HG03571 (cell line): Measurements from ENCODE around the gene RPL36AL.

Experiments used
- ATAC-seq: cut with Tn5 transposase; IDR thresholded peaks from one replicate; pipeline ENCODE4 v1.9.1; 2021; ENCODE audit not compliant: unreplicated experiment

Gene RPL36AL

GRCh38 chr14:49582113-49582977, 38.1 kb downstream of the RPL36AL start:
- ATAC-seq = no peak

DNA sequence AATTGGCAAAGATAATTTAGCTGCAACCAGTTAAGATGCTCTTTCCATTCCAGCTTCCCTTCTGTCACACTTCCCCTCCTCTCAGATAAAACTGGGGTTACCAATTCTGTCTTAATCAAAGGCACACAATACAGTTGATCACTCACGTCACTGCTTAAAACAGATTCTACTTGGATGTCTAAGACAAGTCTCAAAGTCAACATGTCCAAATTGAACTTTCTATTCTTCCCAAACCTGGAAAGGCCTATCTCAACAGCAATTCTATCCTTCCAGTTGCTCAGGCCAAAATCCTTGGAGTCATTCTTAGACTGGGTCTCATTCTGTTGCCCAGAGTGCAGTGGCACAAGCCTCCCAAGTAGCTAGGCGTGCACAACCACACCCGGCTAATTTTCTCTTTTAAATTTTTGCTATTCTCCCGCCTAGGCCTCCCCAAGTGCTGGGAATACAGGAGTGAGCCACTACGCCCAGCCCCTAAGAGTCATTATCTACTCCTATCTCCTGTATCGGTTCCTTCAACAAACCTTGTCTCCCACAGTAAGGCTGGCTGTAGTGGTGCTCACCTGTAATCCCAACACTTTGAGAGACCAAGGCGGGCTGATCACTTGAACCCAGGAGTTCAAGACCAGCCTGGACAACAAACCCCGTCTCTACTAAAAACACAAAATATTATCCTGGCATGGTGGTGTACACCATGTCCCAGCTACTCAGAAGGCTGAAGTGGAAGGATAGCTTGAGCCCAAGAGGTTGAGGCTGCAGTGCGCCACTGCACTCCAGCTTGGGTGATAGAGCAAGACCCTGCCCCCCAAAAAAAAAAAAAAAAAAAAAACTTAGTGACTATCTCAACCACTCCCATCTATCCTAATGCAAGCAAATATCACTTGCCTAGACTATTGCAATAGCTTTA, 39.0 kb downstream of the RPL36AL start:
- no peak for ATAC-seq

GRCh38 chr14:49579841-49580240, 40.6 kb downstream of the RPL36AL start:
- no peak for ATAC-seq

DNA sequence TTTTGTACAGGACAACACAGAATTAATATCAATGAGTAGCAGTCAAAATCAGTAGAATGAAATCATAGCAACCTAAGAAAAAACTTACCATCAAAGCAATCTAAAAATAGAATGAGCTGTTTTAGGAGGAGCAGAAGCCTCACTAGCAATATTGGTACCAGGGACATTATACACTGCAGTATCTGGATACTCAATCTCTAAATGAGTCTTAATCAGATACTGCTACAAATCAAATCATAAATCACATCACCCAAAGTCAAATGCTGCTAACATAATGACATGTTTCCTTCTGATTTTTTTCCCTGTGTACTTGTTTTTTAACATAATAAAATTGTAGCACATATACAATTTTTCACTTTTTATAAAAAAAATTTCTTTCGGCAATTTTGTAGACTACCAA, 42.3 kb downstream of the RPL36AL start:
- no peak for ATAC-seq

DNA sequence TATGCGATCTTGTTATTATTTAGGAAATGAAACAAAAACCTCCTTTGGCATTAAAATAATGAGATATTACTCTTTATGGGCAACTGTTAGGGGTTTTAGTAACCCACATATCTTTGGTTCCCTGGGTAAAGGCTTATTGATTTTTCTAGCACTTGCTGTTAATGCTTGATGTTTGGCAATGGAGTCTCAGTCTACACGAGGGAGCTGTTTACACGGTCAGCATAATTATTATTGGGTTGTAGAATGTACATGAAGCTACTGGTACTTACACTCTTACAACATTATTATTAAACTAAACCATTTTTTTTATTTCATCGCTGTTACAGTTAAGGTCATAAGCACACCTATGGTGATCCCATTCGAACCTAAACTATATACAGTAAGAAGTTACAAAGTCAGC, 46.4 kb downstream of the RPL36AL start:
- ATAC-seq = no peak

GRCh38 chr14:49569281-49569680, 51.1 kb downstream of the RPL36AL start:
- no peak for ATAC-seq
